ENCODE data around the gene SH3PXD2B. TPM values are rescaled to one million over a fixed set of nuclear protein-coding genes. Genes with fewer than 3 reads are reported as not detected.

The SH3PXD2B gene
- total and polyA plus RNA-seq, 2 of the 4 experiments (the other 2 are of a cell fraction): 8.2 to 14.4 TPM

DNA sequence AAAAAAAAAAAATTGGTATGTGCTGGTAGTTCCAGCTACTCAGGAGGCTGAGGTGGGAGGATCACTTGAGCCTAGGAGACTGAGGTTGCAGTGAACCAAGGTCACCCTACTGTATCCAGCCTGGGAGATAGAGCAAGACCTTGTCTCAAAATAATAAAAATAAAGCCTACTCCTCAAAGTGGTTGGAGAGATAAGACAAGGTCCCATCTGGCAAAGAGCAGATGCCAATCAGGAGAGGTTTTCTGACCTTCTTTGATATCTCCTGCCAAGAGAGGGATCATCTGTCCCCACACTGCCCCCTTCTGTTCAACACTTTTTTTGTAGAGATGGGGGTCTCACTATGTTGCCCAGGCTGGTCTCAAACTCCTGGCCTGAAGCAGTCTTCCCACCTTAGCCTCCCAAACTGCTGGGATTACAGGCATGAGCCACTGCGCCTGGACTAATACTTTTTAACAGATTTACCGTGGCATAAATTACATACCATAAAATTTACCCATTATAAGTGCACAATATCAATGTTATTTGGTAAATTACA is 64.7 kb downstream of the SH3PXD2B start:
- DNase-seq (no peak), ATAC-seq (ENCODE audit: low read depth) (no peak)
- no peaks in the 10 kb centered on the region for H3K9me3 ChIP-seq (ENCODE audit: control insufficient read depth, insufficient read depth, low read length)
- H3K9me1 ChIP-seq (ENCODE audit: insufficient read depth, low read length): peaks cover 8% of the 10 kb centered on the region; the same call in 1 of the 2 replicates
- dilution Hi-C loops (cut with HindIII; ENCODE audit: low sequenced_read_pairs, unreplicated experiment) (no loop called here), intact Hi-C loops (cut with micrococcal nuclease) (no loop called here), in situ Hi-C loops (cut with MboI; ENCODE audit: low sequenced_read_pairs) (no loop called here)
- no CpG with 5 or more reads among the region's 2 CpGs for WGBS, 2 experiments (ENCODE audit: extremely low coverage in 2 of 2, insufficient read length in 1 of 2)
- CTCF ChIA-PET: no interaction called here
- no peak overlapping the region for H2BK120ac ChIP-seq (ENCODE audit: low read depth, low read length)
- H3K4me1 ChIP-seq (ENCODE audit: control insufficient read depth, insufficient read depth, low read length): peaks cover 4% of the 10 kb centered on the region; the same call in 1 of the 2 replicates
- no peak overlapping the region for H3K14ac ChIP-seq (replicated peaks; ENCODE audit: low read depth, low read length)
- POLR2A ChIA-PET (ENCODE audit: unreplicated experiment): no interaction called here
- no peak overlapping the region for H4K8ac ChIP-seq (ENCODE audit: low read depth in 2 of 2, low read length in 2 of 2)
- no peak for TF ChIP-seq MXI1 (IDR thresholded peaks at IDR 0.05; ENCODE audit: borderline replicate concordance, low read depth, low read length)
- TF ChIP-seq CHD1 (IDR thresholded peaks at IDR 0.05; ENCODE audit: low read depth, low read length): no peak
- no peak for TF ChIP-seq POLR2A (IDR thresholded peaks at IDR 0.05; ENCODE audit: low read depth, low read length)
- TF ChIP-seq NFE2L2 (IDR thresholded peaks at IDR 0.05; ENCODE audit: low read depth, low read length): no peak
- no peak for TF ChIP-seq CTCF (conservative IDR thresholded peaks at IDR 0.05; ENCODE audit: low read depth, low read length)
- TF ChIP-seq SMC3 (IDR thresholded peaks at IDR 0.05; ENCODE audit: low read depth, low read length): no peak
- TF ChIP-seq FOS (IDR thresholded peaks at IDR 0.05; ENCODE audit: low read depth, low read length): no peak
- no peak for TF ChIP-seq RFX5 (IDR thresholded peaks at IDR 0.05; ENCODE audit: low read depth, low read length)
- TF ChIP-seq ELK1 (IDR thresholded peaks at IDR 0.05; ENCODE audit: borderline replicate concordance, low read depth, low read length): no peak
- no peak for TF ChIP-seq MAZ (IDR thresholded peaks at IDR 0.05; ENCODE audit: borderline replicate concordance, low read depth, low read length)
- H2AFZ ChIP-seq (replicated peaks; ENCODE audit: low read length, poor library complexity): no peak overlapping the region
- no peak overlapping the region for H3K56ac ChIP-seq (ENCODE audit: extremely low read depth, insufficient read depth, low read length)
- H3K9ac ChIP-seq (ENCODE audit: low read depth, low read length): no peak overlapping the region
- H4K5ac ChIP-seq (ENCODE audit: low read depth, low read length): no peak overlapping the region
- H2AK5ac ChIP-seq (ENCODE audit: low read depth, low read length): no peak overlapping the region
- no peak overlapping the region for H3K27ac ChIP-seq (ENCODE audit: insufficient read depth, low read length)
- H2BK15ac ChIP-seq (ENCODE audit: low read depth, low read length): no peak overlapping the region
- H3K79me1 ChIP-seq (ENCODE audit: low read depth in 1 of 2, low read length in 2 of 2): peaks cover 0 to 5% of the 10 kb centered on the region in 2 experiments; a peak in 1 of 4 replicates
- no peak overlapping the region for H3K4me2 ChIP-seq (ENCODE audit: low read depth, low read length)
- H3K36me3 ChIP-seq (ENCODE audit: control insufficient read depth, insufficient read depth, low read length): peaks cover 49% of the 10 kb centered on the region
- H4K20me1 ChIP-seq (ENCODE audit: insufficient read depth, low read length): no peaks in the 10 kb centered on the region; the same call in 1 of the 2 replicates
- H3K4ac ChIP-seq (ENCODE audit: low read depth, low read length): no peak overlapping the region
- H3K23ac ChIP-seq (ENCODE audit: low read depth, low read length): no peak overlapping the region
- H3K18ac ChIP-seq (ENCODE audit: low read depth, low read length): no peak overlapping the region
- no peak overlapping the region for H2BK5ac ChIP-seq (ENCODE audit: low read depth, low read length, poor library complexity, severe bottlenecking)
- no peak overlapping the region for H2AK9ac ChIP-seq (replicated peaks; ENCODE audit: low read depth, low read length, poor library complexity)
- no TSS peak for BruUV-seq (replicated peaks)
- H3K27me3 ChIP-seq (ENCODE audit: control insufficient read depth, insufficient read depth, low read length): no peaks in the 10 kb centered on the region
- no peak overlapping the region for H2BK20ac ChIP-seq (ENCODE audit: low read depth, low read length)
- no peak overlapping the region for H3K4me3 ChIP-seq (ENCODE audit: insufficient read depth, low read depth, low read length)
- H4K91ac ChIP-seq (ENCODE audit: insufficient read depth, low read depth, low read length): no peak overlapping the region

All from IMR-90 (cell line).